Spleen (tissue), 7 donors: ENCODE results near the gene VEGFA.

Source experiments
- CTCF ChIP-seq, 11 experiments: fragments of 200-600 bp in 7 of 11; fragments of 450-650 bp in 4 of 11; sonication (generic) in 4 of 11; IDR thresholded peaks in 8 of 11; conservative IDR thresholded peaks in 3 of 11; 1 replicate in 7 of 11; 2 replicates in 4 of 11; pipeline versions ENCODE4 v1.4.0 to v1.8.0; 2016 to 2021; ENCODE audit warnings: antibody characterized with exemption in 11 of 11, inconsistent platforms in 4 of 11, mild to moderate bottlenecking in 1 of 11
- POLR2A ChIP-seq, 3 donors: fragments of 450-650 bp; IDR thresholded peaks; one replicate each; pipeline ENCODE4 v1.5.1; 2017; ENCODE audit warnings: antibody characterized with exemption in 3 of 3, mild to moderate bottlenecking in 1 of 3
- POLR2AphosphoS5 ChIP-seq, 3 donors: sonication (generic); formaldehyde crosslinking; IDR thresholded peaks; one replicate each; pipeline ENCODE4 v1.5.1; 2017; ENCODE audit warnings: antibody characterized with exemption in 3 of 3
- donor health status: DM: no; HTN: no; CAD: no; lungs with moderate emphysema.
- donor health status: DM: no; HTN: no; CAD: no.
- donor health status: DM: no; HTN: no; CAD: no.

GRCh38 chr6:43826730-43827129 lies 56.7 kb downstream of the VEGFA start:
- TF ChIP-seq CTCF (IDR thresholded peaks at IDR 0.05 in 8 of 11, conservative IDR thresholded peaks at IDR 0.05 in 3 of 11) (no peak), POLR2A (IDR thresholded peaks at IDR 0.05) (no peak), POLR2AphosphoS5 (IDR thresholded peaks at IDR 0.05) (no peak)
